Vagina (tissue), 2 donors: ENCODE results near the gene PARVG.

Experiments used
- CTCF ChIP-seq, 3 experiments: fragments of 450-650 bp in 2 of 3; fragments of 200-600 bp in 1 of 3; sonication (generic) in 1 of 3; IDR thresholded peaks; one replicate each; pipeline ENCODE4 v1.5.1; 2017 to 2019; ENCODE audit warnings: antibody characterized with exemption in 3 of 3, mild to moderate bottlenecking in 2 of 3, moderate library complexity in 2 of 3
- POLR2AphosphoS5 ChIP-seq, 2 donors: sonication (generic); formaldehyde crosslinking; IDR thresholded peaks; one replicate each; pipeline ENCODE4 v1.9.0; 2017; ENCODE audit warnings: antibody characterized with exemption in 2 of 2, mild to moderate bottlenecking in 2 of 2, low read depth in 1 of 2; ENCODE audit not compliant: insufficient read depth in 1 of 2

GRCh38 chr22:44212936-44213335 lies 32.2 kb downstream of the PARVG start:
- TF ChIP-seq CTCF (IDR thresholded peaks at IDR 0.05) (no peak), POLR2AphosphoS5 (IDR thresholded peaks at IDR 0.05; ENCODE audit: insufficient read depth in 1 of 2, low read depth in 1 of 2) (no peak)
